Measurements from ENCODE around the gene SEL1L3.
A peak's percentile ranks its signal among the peaks of the same experiment; 100 is the strongest.
"Not testable (repeated sequence)": the region's sequence is repeated elsewhere in the genome, so short reads cannot be mapped to it uniquely, and the experiment has no call there.

Gene SEL1L3

DNA sequence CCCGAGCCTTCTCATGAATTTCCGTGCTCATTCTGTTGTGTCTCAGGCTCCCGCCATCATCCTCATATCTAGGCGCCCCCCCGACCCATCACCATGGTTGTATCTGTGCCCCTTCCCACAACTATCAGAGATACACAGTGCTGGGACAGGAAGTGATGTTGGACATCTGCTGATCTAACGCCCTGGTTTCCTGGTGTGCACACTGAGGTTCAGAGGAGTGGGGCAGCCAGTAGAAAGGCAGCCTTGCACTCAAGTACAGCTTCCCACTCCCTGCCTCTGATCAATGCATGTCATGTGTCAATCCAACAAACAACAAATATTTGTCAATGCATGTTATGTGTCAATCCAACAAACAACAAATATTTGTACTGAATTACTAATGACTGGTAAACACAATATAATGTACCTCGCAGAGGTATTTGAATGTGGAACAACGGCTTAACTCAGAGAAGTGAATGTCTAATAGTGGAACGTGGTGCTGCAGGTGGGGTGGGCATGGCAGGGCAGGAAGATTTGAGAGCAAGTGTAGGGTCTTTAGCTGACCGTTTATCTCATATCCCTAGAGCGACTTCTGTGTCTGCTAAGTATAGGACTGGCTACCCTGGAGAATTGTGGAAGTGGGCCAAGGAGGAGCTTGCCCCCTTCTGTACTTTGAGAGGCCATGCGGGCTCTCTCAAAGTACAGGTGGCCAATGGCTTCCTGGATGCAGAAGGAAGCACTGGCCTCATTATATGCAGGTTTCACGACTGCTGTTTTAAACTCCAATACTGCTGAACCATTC, 10.3 kb upstream of the SEL1L3 start:
- no peak for DNase-seq (ENCODE audit: extremely low read depth, low read depth)
- TF ChIP-seq, protein P1, sequence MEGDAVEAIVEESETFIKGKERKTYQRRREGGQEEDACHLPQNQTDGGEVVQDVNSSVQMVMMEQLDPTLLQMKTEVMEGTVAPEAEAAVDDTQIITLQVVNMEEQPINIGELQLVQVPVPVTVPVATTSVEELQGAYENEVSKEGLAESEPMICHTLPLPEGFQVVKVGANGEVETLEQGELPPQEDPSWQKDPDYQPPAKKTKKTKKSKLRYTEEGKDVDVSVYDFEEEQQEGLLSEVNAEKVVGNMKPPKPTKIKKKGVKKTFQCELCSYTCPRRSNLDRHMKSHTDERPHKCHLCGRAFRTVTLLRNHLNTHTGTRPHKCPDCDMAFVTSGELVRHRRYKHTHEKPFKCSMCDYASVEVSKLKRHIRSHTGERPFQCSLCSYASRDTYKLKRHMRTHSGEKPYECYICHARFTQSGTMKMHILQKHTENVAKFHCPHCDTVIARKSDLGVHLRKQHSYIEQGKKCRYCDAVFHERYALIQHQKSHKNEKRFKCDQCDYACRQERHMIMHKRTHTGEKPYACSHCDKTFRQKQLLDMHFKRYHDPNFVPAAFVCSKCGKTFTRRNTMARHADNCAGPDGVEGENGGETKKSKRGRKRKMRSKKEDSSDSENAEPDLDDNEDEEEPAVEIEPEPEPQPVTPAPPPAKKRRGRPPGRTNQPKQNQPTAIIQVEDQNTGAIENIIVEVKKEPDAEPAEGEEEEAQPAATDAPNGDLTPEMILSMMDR (IDR thresholded peaks at IDR 0.05; ENCODE audit: low read depth, low read length, missing control alignments), result no peak
- H3K4me3 ChIP-seq (replicated peaks; ENCODE audit: low read depth, low read length), result no peak overlapping the region

DNA sequence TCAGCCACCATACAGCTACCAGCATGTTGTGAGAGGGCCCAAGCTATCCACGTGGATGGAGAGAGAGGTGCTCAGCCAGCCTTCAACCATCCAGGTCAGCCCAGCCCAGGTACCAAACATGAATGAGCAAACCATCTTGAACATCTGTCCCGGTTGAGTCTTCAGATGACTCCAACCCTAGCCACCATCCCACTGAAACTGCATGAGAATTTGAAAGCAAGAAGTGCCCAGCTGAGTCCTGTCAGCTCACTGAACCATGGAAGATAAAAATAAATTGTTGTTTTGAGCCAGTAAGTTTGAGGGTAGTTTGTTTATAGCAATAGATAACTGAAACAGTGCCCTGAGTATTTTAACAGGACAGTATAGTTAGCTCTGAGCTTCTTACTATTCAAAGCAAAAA, 7.3 kb upstream of the SEL1L3 start:
- H3K4me3 ChIP-seq (replicated peaks; ENCODE audit: low read depth, low read length), result no peak overlapping the region
- TF ChIP-seq, protein P1 (IDR thresholded peaks at IDR 0.05; ENCODE audit: low read depth, low read length, missing control alignments), result no peak
- DNase-seq (ENCODE audit: extremely low read depth, low read depth), result no peak

DNA sequence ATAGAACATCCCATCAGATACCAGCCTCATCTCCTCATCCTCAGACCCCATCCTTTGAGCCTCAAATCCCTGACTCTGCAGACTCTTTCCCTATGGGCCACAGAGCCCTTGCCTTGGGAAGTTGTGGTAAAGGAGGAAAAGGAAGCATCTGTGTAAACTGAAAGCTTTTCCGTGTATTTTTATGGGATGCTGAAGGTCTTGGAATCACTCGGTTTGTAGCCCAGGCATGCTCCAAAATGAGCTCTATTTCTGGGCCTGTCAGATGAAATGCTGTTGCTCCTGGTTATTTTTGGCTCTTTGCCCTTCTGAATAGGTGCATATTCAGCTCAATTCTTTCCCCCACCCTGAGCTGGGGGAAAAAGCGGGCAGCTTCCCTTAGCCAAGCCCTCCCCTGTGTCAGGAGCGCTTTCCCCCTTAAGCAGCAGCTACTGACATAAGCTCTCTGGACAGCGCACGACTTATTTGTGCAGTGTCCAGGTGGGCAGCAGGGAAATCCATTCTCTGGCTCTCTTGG, 5.0 kb upstream of the SEL1L3 start:
- no peak overlapping the region for H3K4me3 ChIP-seq (replicated peaks; ENCODE audit: low read depth, low read length)
- DNase-seq (ENCODE audit: extremely low read depth, low read depth), result no peak
- TF ChIP-seq, protein P1 (IDR thresholded peaks at IDR 0.05; ENCODE audit: low read depth, low read length, missing control alignments), result no peak

DNA sequence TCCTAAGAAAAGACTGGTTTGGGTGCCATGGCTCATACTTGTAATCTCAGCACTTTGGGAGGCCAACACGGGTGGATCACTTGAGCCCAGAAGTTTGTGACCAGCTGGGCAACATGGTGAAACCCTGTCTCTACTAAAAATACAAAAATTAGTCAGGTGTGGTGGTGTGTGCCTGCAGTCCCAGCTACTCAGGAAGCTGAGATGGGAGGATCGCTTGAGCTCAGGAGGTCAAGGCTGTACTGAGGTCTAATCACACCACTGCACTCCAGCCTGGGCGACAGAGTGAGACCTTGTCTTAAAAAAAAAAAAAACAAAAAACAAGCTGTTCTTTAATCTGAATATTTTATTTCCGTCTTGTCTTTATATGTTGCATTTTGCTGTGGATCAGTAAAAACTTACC, 3.6 kb upstream of the SEL1L3 start:
- not testable (repeated sequence) for DNase-seq (ENCODE audit: extremely low read depth, low read depth); H3K4me3 ChIP-seq (replicated peaks; ENCODE audit: low read depth, low read length)

DNA sequence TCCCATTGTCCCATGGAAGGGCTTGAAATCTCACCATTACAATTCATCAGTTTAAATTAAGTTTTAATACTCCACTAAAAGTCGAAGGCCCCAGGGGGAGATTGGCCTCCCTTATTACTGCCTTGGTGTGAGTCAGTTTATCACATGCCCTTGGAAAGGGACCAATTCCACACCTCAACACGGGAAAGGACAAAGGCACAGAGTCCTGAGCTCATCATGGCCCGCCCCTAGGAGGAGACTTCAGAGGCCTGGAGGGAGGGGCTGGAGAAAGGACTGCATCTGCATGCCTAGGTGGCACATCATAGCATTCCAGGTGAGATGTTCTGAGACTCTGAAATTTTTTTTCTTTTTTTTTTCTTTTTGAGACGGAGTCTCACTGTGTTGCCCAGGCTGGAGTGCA, 2.8 kb upstream of the SEL1L3 start:
- H3K4me3 ChIP-seq (replicated peaks; ENCODE audit: low read depth, low read length), result no peak overlapping the region
- no peak for DNase-seq (ENCODE audit: extremely low read depth, low read depth)
- TF ChIP-seq, protein P1 (IDR thresholded peaks at IDR 0.05; ENCODE audit: low read depth, low read length, missing control alignments), result no peak

DNA sequence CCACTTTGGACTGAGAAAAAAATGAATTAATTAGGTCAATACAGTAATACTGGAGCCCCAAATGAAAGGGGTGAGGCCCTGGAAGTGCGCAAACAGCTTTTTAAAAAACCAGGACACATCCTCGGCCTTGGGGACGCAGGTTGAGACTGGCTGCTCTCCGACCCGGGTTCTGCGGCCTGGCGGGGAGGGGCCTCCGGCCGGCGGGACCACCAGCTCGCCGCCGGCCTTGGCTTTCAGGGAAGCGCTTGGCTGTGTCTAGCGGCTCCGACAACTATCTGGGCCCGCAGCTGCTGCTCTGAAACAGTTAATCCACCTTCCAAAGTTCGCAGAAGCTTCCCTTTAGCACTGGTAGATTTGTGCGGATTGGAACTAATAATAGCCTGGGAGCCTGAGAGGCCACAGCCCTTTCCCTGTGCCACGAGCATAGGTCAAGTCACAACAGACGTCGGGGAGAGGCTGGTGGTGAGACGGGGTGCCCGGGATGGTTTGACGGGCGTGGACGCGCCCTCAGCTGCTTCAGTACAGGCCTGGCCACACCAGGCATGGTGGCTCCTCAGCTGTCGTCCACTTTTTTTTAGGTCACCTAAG, 1.1 kb upstream of the SEL1L3 start:
- no peak overlapping the region for H3K4me3 ChIP-seq (replicated peaks; ENCODE audit: low read depth, low read length)
- no peak for DNase-seq (ENCODE audit: extremely low read depth, low read depth)
- TF ChIP-seq, protein P1 (IDR thresholded peaks at IDR 0.05; ENCODE audit: low read depth, low read length, missing control alignments), result no peak

DNA sequence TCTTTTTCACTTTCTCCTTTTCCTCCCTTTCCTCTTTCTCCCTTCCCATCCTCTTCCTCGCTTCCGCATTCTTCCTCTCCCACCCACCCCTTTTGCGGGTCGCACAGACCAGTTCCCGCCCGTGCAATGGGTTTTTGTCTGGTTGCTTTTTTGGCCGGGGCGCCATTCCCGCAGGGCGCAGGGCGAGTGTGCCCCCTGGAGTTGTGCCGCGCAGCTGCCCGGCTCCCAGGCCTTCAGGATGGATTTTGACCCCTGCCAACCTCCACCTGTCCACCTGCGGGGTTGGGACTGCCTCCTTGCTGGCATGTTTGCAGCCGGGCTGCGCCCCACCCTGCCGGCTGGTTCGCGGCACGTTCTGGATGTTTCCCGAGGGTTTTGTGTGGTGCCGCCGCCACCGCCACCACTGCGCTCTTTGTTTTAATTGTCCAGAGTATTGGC, 578 bp upstream of the SEL1L3 start:
- H3K4me3 ChIP-seq (replicated peaks; ENCODE audit: low read depth, low read length), result peak overlapping the region; percentile 33
- TF ChIP-seq, protein P1 (IDR thresholded peaks at IDR 0.05; ENCODE audit: low read depth, low read length, missing control alignments), result peak; percentile 27
- no peak for DNase-seq (ENCODE audit: extremely low read depth, low read depth)
